H1 (cell line): ENCODE measurements around the gene TBC1D23. TPM values are rescaled to one million over a fixed set of nuclear protein-coding genes. Genes with fewer than 3 reads are reported as not detected.

Experiments used
- CTCF ChIA-PET: fragments of 300-600 bp; sonication (Branson Sonifier 250); formaldehyde crosslinking; loops from one replicate; lab custom pipeline; 2021; ENCODE audit not compliant: partially characterized antibody; lab: Charles Lee
- POLR2A ChIA-PET: fragments of 300-600 bp; sonication (Branson Sonifier 250); formaldehyde crosslinking; loops from one replicate; lab custom pipeline; 2021; ENCODE audit warnings: inconsistent platforms; ENCODE audit not compliant: partially characterized antibody; lab: Charles Lee
- DNase-seq, 2 experiments: peaks; one replicate each; pipeline versions ENCODE4 v3.0.0 to v3.0.0-alpha.2; 2010 to 2022; ENCODE audit warnings: low spot score in 2 of 2, low read depth in 1 of 2, mixed read lengths in 1 of 2
- FAIRE-seq: peaks from 2 replicates; lab custom pipeline; 2011; peaks lifted over from hg19 to GRCh38; lab: Jason Lieb, UNC
- H2AFZ ChIP-seq: 2 replicates; pipeline ENCODE4 v1.8.1; 2012; ENCODE audit warnings: low read length, inconsistent platforms
- H2AK5ac ChIP-seq: 2 replicates; pipeline ENCODE4 v1.6.1; 2013; ENCODE audit warnings: low read depth, low read length
- H2BK120ac ChIP-seq: replicated peaks from 2 replicates; pipeline ENCODE3; 2013; ENCODE audit warnings: low read depth, low read length, inconsistent platforms
- H2BK12ac ChIP-seq: 2 replicates; pipeline ENCODE4 v1.6.1; 2013; ENCODE audit warnings: low read depth, low read length
- H2BK15ac ChIP-seq: 2 replicates; pipeline ENCODE4 v1.6.1; 2013; ENCODE audit warnings: low read length
- H2BK20ac ChIP-seq: 2 replicates; pipeline ENCODE4 v1.6.1; 2013; ENCODE audit warnings: low read length
- H2BK5ac ChIP-seq: 2 replicates; pipeline ENCODE4 v1.6.1; 2013; ENCODE audit warnings: low read depth, low read length
- H3K14ac ChIP-seq: 2 replicates; pipeline ENCODE4 v1.6.1; 2013; ENCODE audit warnings: inconsistent platforms; ENCODE audit not compliant: insufficient read length
- H3K18ac ChIP-seq: 2 replicates; pipeline ENCODE4 v1.6.1; 2013; ENCODE audit warnings: low read length; ENCODE audit errors: extremely low read depth
- H3K23ac ChIP-seq: 2 replicates; pipeline ENCODE4 v1.6.1; 2013; ENCODE audit warnings: inconsistent platforms; ENCODE audit not compliant: insufficient read length
- H3K23me2 ChIP-seq: 2 replicates; pipeline ENCODE4 v1.6.1; 2013; ENCODE audit warnings: low read depth, low read length
- H3K27ac ChIP-seq: 2 replicates; pipeline ENCODE4 v1.6.1; 2011; ENCODE audit warnings: low read depth, low read length, inconsistent platforms
- H3K27me3 ChIP-seq, 4 experiments: replicated peaks in 1 of 4; 1 replicate in 1 of 4; 2 replicates in 3 of 4; pipeline versions ENCODE4 v1.6.1 to v1.8.1; 2011 to 2013; ENCODE audit warnings: low read length in 3 of 4, mild to moderate bottlenecking in 3 of 4, inconsistent platforms in 2 of 4, mixed read lengths in 2 of 4, moderate library complexity in 1 of 4; ENCODE audit not compliant: control insufficient read depth in 3 of 4, insufficient read depth in 3 of 4; ENCODE audit errors: extremely low read depth in 1 of 4
- H3K36me3 ChIP-seq, 4 experiments: 2 replicates each; pipeline versions ENCODE4 v1.6.1 to v1.8.1; 2011 to 2013; ENCODE audit warnings: mild to moderate bottlenecking in 4 of 4, low read length in 3 of 4, moderate library complexity in 2 of 4, control low read depth in 1 of 4, inconsistent platforms in 1 of 4; ENCODE audit not compliant: insufficient read depth in 4 of 4, control insufficient read depth in 2 of 4
- H3K4ac ChIP-seq: replicated peaks from 2 replicates; pipeline ENCODE3; 2013; ENCODE audit warnings: low read length, low read depth, mixed read lengths, inconsistent platforms; ENCODE audit not compliant: insufficient read length
- H3K4me1 ChIP-seq, 4 experiments: replicated peaks in 1 of 4; 1 replicate in 1 of 4; 2 replicates in 3 of 4; pipeline versions ENCODE4 v1.6.1 to v1.8.1; 2011 to 2013; ENCODE audit warnings: low read length in 3 of 4, inconsistent platforms in 2 of 4, mixed read lengths in 1 of 4; ENCODE audit not compliant: insufficient read depth in 4 of 4, control insufficient read depth in 3 of 4
- H3K4me2 ChIP-seq, 2 experiments: 2 replicates each; pipeline versions ENCODE4 v1.6.1 to v1.8.1; 2011 to 2013; ENCODE audit warnings: low read depth in 2 of 2, low read length in 2 of 2, control low read depth in 1 of 2, inconsistent platforms in 1 of 2, mild to moderate bottlenecking in 1 of 2; ENCODE audit not compliant: insufficient read depth in 1 of 2
- H3K4me3 ChIP-seq, 4 experiments: fragments of 200-600, 300-600 bp in 1 of 4; sonication (generic), shearing (Covaris generic), sonication (Bioruptor Twin) in 1 of 4; 2 replicates each; pipeline versions ENCODE4 v1.5.1 to v1.8.1; 2011 to 2016; ENCODE audit warnings: low read length in 4 of 4, low read depth in 3 of 4, control low read depth in 2 of 4, inconsistent platforms in 2 of 4, mild to moderate bottlenecking in 2 of 4, mixed read lengths in 1 of 4, moderate library complexity in 1 of 4; ENCODE audit not compliant: insufficient read depth in 2 of 4; ENCODE audit errors: extremely low read depth in 1 of 4
- H3K56ac ChIP-seq: replicated peaks from 2 replicates; pipeline ENCODE3; 2013; ENCODE audit warnings: low read depth, mild to moderate bottlenecking, mixed read lengths, low read length, inconsistent platforms; ENCODE audit not compliant: insufficient read length
- H3K79me1 ChIP-seq: 2 replicates; pipeline ENCODE4 v1.6.1; 2013; ENCODE audit warnings: low read depth, low read length, control low read depth
- H3K79me2 ChIP-seq, 2 experiments: 2 replicates each; pipeline versions ENCODE4 v1.6.1 to v1.8.1; 2012 to 2013; ENCODE audit warnings: low read length in 2 of 2, mild to moderate bottlenecking in 2 of 2, inconsistent platforms in 1 of 2; ENCODE audit not compliant: insufficient read depth in 2 of 2, control insufficient read depth in 1 of 2
- H3K9ac ChIP-seq, 4 experiments: replicated peaks in 1 of 4; 1 replicate in 1 of 4; 2 replicates in 3 of 4; pipeline versions ENCODE4 v1.6.1 to v1.8.1; 2011 to 2013; ENCODE audit warnings: low read depth in 3 of 4, low read length in 3 of 4, control low read depth in 2 of 4, mild to moderate bottlenecking in 2 of 4, moderate library complexity in 2 of 4, inconsistent platforms in 1 of 4; ENCODE audit errors: extremely low read depth in 1 of 4
- H3K9me3 ChIP-seq, 2 experiments: 2 replicates each; pipeline versions ENCODE4 v1.6.1 to v1.8.1; 2012 to 2013; ENCODE audit warnings: mild to moderate bottlenecking in 2 of 2, moderate library complexity in 2 of 2, control low read depth in 1 of 2, inconsistent platforms in 1 of 2, low read depth in 1 of 2, low read length in 1 of 2, mixed read lengths in 1 of 2; ENCODE audit not compliant: insufficient read depth in 2 of 2
- H4K20me1 ChIP-seq, 2 experiments: replicated peaks in 1 of 2; 2 replicates each; pipeline versions ENCODE3 to v1.8.1; 2011 to 2013; ENCODE audit warnings: inconsistent platforms in 2 of 2, low read length in 2 of 2, mild to moderate bottlenecking in 1 of 2; ENCODE audit not compliant: insufficient read depth in 2 of 2, control insufficient read depth in 1 of 2
- H4K5ac ChIP-seq: 2 replicates; pipeline ENCODE4 v1.6.1; 2013; ENCODE audit warnings: low read length, low read depth, mixed read lengths, inconsistent platforms; ENCODE audit not compliant: insufficient read length
- H4K8ac ChIP-seq: 2 replicates; pipeline ENCODE4 v1.8.0; 2013; ENCODE audit warnings: mild to moderate bottlenecking, moderate library complexity, low read length, inconsistent platforms; ENCODE audit not compliant: insufficient read depth; ENCODE audit errors: extremely low read depth
- H4K91ac ChIP-seq: replicated peaks from 2 replicates; pipeline ENCODE3; 2013; ENCODE audit warnings: low read length, mixed read lengths, inconsistent platforms; ENCODE audit not compliant: insufficient read length
- ATF3 ChIP-seq: IDR thresholded peaks from 2 replicates; pipeline ENCODE4 v1.6.1; 2011; ENCODE audit warnings: low read depth, mild to moderate bottlenecking, low read length; ENCODE audit not compliant: insufficient read depth
- KDM4A ChIP-seq: IDR thresholded peaks from one replicate; pipeline ENCODE4 v1.7.1; 2012; ENCODE audit warnings: low read depth, mild to moderate bottlenecking, moderate library complexity, low read length, inconsistent platforms; ENCODE audit not compliant: severe bottlenecking
- MAX ChIP-seq: IDR thresholded peaks from 2 replicates; pipeline ENCODE4 v1.6.1; 2012; ENCODE audit warnings: inconsistent platforms
- NRF1 ChIP-seq: IDR thresholded peaks from 2 replicates; pipeline ENCODE4 v1.6.1; 2011; ENCODE audit warnings: mild to moderate bottlenecking, low read depth, low read length, improper control_type of control experiment
- RFX5 ChIP-seq: IDR thresholded peaks from 2 replicates; pipeline ENCODE4 v1.6.1; 2011; ENCODE audit warnings: low read depth, low read length, improper control_type of control experiment, borderline replicate concordance
- SAP30 ChIP-seq: fragments of 300-600 bp; sonication (generic); IDR thresholded peaks from 2 replicates; pipeline ENCODE4 v1.7.1; 2012; ENCODE audit warnings: low read length, moderate library complexity, mild to moderate bottlenecking, inconsistent platforms; ENCODE audit not compliant: insufficient read depth, insufficient replicate concordance
- TCF12 ChIP-seq: IDR thresholded peaks from 2 replicates; pipeline ENCODE4 v1.6.1; 2011; ENCODE audit warnings: low read depth, mild to moderate bottlenecking, low read length
- WGBS, 2 experiments: shearing (Covaris generic) in 1 of 2; methylation state at CpG; one replicate each; pipeline versions ENCODE4 v1.1.6 to v1.1.7; 2013 to 2015; ENCODE audit warnings: low lambda C conversion rate in 2 of 2, mixed read lengths in 2 of 2, inconsistent platforms in 1 of 2, low coverage in 1 of 2, missing lambda C conversion rate in 1 of 2; ENCODE audit not compliant: insufficient replicate concordance in 2 of 2, insufficient coverage in 1 of 2, insufficient read length in 1 of 2; ENCODE audit errors: extremely low coverage in 1 of 2, missing lambda C conversion rate in 1 of 2; 5-methylcytosine and 5-hydroxymethylcytosine counted together
- polyA plus RNA-seq, 7 experiments: library from polyadenylated mRNA; depleted of rRNA in 3 of 7; stranded (reverse) in 5 of 7; unstranded in 2 of 7; fragments of >200 nt in 5 of 7; fragments of 200-250 nt in 2 of 7; gene quantifications; 1 replicate in 5 of 7; 2 replicates in 1 of 7; 4 replicates in 1 of 7; pipeline versions ENCODE4 v1.2.1 to v1.2.3, GENCODE V29; 2011 to 2013; ENCODE audit warnings: missing spikeins in 2 of 7, mixed read lengths in 2 of 7
- total RNA-seq: library from RNA; stranded (reverse); fragmentation: NEBNext Ultra II Directional; extraction: Animal tissue kit (Norgen Biotek cat#: 25700); gene quantifications from 2 replicates; pipeline ENCODE4 v1.2.1, GENCODE V29; 2021
- TF ChIP-seq, protein P1 (sequence below): IDR thresholded peaks from 2 replicates; pipeline ENCODE4 v1.6.1; 2012; ENCODE audit warnings: low read length, inconsistent platforms

The TBC1D23 gene
- total and polyA plus RNA-seq, 2 of the 8 experiments (the other 6 are each of a cell fraction or from before 2014, with no cell fraction given) = 6.4 to 29.3 TPM

- FAIRE-seq = no peak
- 93% methylated on average over 2 of the region's 2 CpGs; no CpG with 5 or more reads in 1 of the 2 experiments for WGBS, 2 experiments
- H2BK15ac ChIP-seq = no peak overlapping the region
- no peak overlapping the region for H3K56ac ChIP-seq
- H3K4me2 ChIP-seq = no peak overlapping the region; a peak in 1 of 4 replicates
- no peaks in the 10 kb centered on the region for H4K20me1 ChIP-seq
- H3K27me3 ChIP-seq = no peaks in the 10 kb centered on the region
- no peak overlapping the region for H4K91ac ChIP-seq
- H3K27ac ChIP-seq = no peak overlapping the region
- CTCF ChIA-PET = interaction anchor here (0.8 kb wide), 1 partner anchor 9 kb away, joined by 4 read pairs; no protein-coding TSS in a partner anchor
- no peaks in the 10 kb centered on the region for H3K36me3 ChIP-seq
- no peak overlapping the region for H2BK20ac ChIP-seq
- H3K23me2 ChIP-seq = peaks cover 5% of the 10 kb centered on the region
- POLR2A ChIA-PET = interaction anchor here (0.8 kb wide), 1 partner anchor 70 kb away, joined by 4 read pairs; no protein-coding TSS in a partner anchor
- H3K9me3 ChIP-seq = no peaks in the 10 kb centered on the region
- no peak overlapping the region for H3K4ac ChIP-seq
- no peak overlapping the region for H2BK120ac ChIP-seq
- no peak overlapping the region for H3K14ac ChIP-seq
- H4K8ac ChIP-seq = no peak overlapping the region
- H3K79me2 ChIP-seq = peaks cover 0 to 41% of the 10 kb centered on the region in 2 experiments; a peak in 3 of 4 replicates
- DNase-seq = no peak
- H2BK5ac ChIP-seq = no peak overlapping the region
- no peak overlapping the region for H3K9ac ChIP-seq
- TF ChIP-seq SAP30 = no peak
- no peak for TF ChIP-seq MAX
- no peak for TF ChIP-seq TCF12
- no peak for TF ChIP-seq ATF3
- TF ChIP-seq, protein P1, sequence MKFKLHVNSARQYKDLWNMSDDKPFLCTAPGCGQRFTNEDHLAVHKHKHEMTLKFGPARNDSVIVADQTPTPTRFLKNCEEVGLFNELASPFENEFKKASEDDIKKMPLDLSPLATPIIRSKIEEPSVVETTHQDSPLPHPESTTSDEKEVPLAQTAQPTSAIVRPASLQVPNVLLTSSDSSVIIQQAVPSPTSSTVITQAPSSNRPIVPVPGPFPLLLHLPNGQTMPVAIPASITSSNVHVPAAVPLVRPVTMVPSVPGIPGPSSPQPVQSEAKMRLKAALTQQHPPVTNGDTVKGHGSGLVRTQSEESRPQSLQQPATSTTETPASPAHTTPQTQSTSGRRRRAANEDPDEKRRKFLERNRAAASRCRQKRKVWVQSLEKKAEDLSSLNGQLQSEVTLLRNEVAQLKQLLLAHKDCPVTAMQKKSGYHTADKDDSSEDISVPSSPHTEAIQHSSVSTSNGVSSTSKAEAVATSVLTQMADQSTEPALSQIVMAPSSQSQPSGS = no peak
- TF ChIP-seq RFX5 = no peak
- no peak for TF ChIP-seq KDM4A
- no peak for TF ChIP-seq NRF1
- peaks cover 0 to 4% (median 2%) of the 10 kb centered on the region in 4 experiments; a peak in 3 of 7 replicates for H3K4me1 ChIP-seq
- H2AK5ac ChIP-seq = no peak overlapping the region
- H3K79me1 ChIP-seq = 0 out of 2 replicates have a peak, but pooled peaks cover 3% of the 10 kb centered on the region
- H2AFZ ChIP-seq = no peak overlapping the region
- no peak overlapping the region for H4K5ac ChIP-seq
- H3K18ac ChIP-seq = no peak overlapping the region
- H3K4me3 ChIP-seq = no peak overlapping the region
- H2BK12ac ChIP-seq = no peak overlapping the region
- no peak overlapping the region for H3K23ac ChIP-seq
These were observed 2.8 kb downstream of the TBC1D23 start for GRCh38 chr3:100263583-100263982.
